Measurements from ENCODE around the gene ABCD3. TPM values are rescaled to one million over a fixed set of nuclear protein-coding genes. Genes with fewer than 3 reads are reported as not detected.
"Not testable (repeated sequence)": the region's sequence is repeated elsewhere in the genome, so short reads cannot be mapped to it uniquely, and the experiment has no call there.

The ABCD3 gene
- total RNA-seq, 2 experiments from 2014 or later, result 46.1 to 67.1 TPM

DNA sequence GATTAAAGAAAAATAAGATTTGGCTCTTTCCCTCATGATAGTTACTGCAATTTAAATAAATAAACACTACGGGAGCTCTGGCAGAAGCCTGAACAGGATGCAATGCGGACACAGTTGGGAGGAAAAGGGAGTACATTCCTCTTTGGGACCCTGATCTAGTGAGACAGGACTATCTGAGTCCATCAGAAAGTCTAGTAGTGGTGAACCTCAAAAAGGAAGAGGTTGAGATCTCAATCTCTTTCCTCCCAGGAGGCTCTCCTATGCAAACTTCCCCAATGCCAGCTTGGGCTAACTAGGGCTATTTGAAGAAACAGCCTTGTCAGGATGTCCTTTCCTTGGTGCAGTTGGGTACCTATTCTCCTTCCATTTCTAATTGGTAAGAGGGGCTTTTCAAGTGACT, 4.9 kb upstream of the ABCD3 start:
- Mint-ChIP-seq H3K4me1 (peaks cover 11% of the 10 kb centered on the region), H3K4me3 (no peak overlapping the region), H3K27ac (no peak overlapping the region), H3K36me3 (ENCODE audit: low read depth) (no peaks in the 10 kb centered on the region), H3K27me3 (peaks cover 6% of the 10 kb centered on the region), H3K9me3 (ENCODE audit: low read depth) (no peaks in the 10 kb centered on the region)
- intact Hi-C loops (cut with DNase I, micrococcal nuclease), result loop anchor here in 1 of 2 experiments (10.0 kb wide), 2 partner anchors 1069 to 1239 kb away; partner anchors contain the start of gene DR1
- DNase-seq (no peak), ATAC-seq (no peak)
- ChIA-PET CTCF (interaction anchor here (0.8 kb wide), 1 partner anchor 378 kb away, joined by 3 read pairs; no protein-coding TSS in a partner anchor), POLR2A (no interaction called here)

DNA sequence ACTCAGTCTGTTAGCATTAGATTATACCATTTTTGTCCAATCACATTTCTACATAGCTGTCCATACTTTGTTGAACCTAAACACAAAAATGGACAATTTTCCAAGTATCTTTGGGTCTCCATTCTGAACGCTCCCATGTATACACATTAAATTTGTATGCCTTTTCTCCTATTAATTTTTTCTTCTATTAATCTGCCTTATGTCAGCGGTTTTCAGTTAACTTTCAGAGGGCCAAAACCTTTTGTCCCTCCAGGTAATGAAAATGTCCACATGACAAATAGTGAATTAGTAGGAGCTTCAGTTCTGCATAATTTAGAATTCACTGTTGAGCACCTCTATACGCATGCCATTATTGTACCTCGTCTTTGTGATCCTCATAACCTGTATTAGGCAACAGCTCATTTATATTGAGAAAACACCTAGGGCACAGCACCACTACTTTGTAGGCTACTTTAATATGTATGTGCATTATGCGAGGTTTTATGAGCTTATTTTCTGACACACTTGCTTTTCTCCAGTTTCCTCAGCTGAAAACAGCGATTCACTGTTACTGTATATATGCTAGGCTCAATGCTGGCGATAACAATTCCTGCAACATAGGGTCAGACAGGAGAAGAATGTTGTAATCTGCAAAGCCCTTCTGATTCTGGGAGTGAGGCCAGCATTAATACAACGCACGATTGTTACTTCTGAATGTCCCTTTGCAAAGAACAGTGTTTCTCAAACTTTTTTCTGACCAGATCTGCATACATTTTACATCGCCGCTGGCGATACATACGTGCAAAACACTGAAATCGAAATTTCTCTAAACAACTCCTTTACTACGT, 1.1 kb upstream of the ABCD3 start:
- no peak overlapping the region for H3K4me3 Mint-ChIP-seq
- no peaks in the 10 kb centered on the region for H3K9me3 Mint-ChIP-seq (ENCODE audit: low read depth)
- no peak for DNase-seq
- H3K27me3 Mint-ChIP-seq, result peaks cover 6% of the 10 kb centered on the region
- ChIA-PET POLR2A (interaction anchor here (0.6 to 1.4 kb wide), 4 partner anchors 9 to 33 kb away, joined by 3 to 7 read pairs (median 4); no protein-coding TSS in a partner anchor), CTCF (interaction anchor here (0.7 to 2.6 kb wide), 3 partner anchors 12 to 402 kb away, joined by 3 to 13 read pairs (median 3); no protein-coding TSS in a partner anchor)
- peaks cover 20% of the 10 kb centered on the region for H3K4me1 Mint-ChIP-seq
- H3K36me3 Mint-ChIP-seq (ENCODE audit: low read depth), result peaks cover 5% of the 10 kb centered on the region
- intact Hi-C loops (cut with DNase I, micrococcal nuclease), result loop anchor here (5.0 to 10.0 kb wide), 5 partner anchors 380 to 1585 kb away; partner anchors contain the start of genes DR1 (in 1 of the 2), RPL5 (in 1 of the 2) and RWDD3 (in 1 of the 2)
- no peak overlapping the region for H3K27ac Mint-ChIP-seq
- no peak for ATAC-seq

DNA sequence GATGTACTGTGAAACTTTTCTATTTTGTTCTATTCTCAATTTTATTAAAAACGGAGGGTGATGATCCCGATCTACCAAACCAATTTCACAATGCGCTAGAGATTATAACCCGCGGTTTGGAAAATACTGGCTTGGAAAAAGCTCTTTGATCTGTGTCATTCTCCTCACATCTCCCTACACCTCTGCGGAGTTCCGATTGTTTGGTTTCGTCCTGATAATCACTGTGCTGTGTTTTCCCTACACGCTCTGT, 536 bp upstream of the ABCD3 start:
- H3K4me3 Mint-ChIP-seq, result no peak overlapping the region
- intact Hi-C loops (cut with DNase I, micrococcal nuclease), result loop anchor here (5.0 to 10.0 kb wide), 5 partner anchors 380 to 1585 kb away; partner anchors contain the start of genes DR1 (in 1 of the 2), RPL5 (in 1 of the 2) and RWDD3 (in 1 of the 2)
- no peaks in the 10 kb centered on the region for H3K9me3 Mint-ChIP-seq (ENCODE audit: low read depth)
- DNase-seq (no peak), ATAC-seq (no peak)
- ChIA-PET POLR2A (interaction anchor here (0.6 to 1.4 kb wide), 4 partner anchors 9 to 33 kb away, joined by 3 to 7 read pairs (median 4); no protein-coding TSS in a partner anchor), CTCF (interaction anchor here (1.3 to 2.6 kb wide), 2 partner anchors 11 to 33 kb away, joined by 3 to 13 read pairs; no protein-coding TSS in a partner anchor)
- H3K4me1 Mint-ChIP-seq, result peaks cover 24% of the 10 kb centered on the region
- H3K27me3 Mint-ChIP-seq, result peaks cover 6% of the 10 kb centered on the region
- H3K27ac Mint-ChIP-seq, result no peak overlapping the region
- peaks cover 5% of the 10 kb centered on the region for H3K36me3 Mint-ChIP-seq (ENCODE audit: low read depth)

DNA sequence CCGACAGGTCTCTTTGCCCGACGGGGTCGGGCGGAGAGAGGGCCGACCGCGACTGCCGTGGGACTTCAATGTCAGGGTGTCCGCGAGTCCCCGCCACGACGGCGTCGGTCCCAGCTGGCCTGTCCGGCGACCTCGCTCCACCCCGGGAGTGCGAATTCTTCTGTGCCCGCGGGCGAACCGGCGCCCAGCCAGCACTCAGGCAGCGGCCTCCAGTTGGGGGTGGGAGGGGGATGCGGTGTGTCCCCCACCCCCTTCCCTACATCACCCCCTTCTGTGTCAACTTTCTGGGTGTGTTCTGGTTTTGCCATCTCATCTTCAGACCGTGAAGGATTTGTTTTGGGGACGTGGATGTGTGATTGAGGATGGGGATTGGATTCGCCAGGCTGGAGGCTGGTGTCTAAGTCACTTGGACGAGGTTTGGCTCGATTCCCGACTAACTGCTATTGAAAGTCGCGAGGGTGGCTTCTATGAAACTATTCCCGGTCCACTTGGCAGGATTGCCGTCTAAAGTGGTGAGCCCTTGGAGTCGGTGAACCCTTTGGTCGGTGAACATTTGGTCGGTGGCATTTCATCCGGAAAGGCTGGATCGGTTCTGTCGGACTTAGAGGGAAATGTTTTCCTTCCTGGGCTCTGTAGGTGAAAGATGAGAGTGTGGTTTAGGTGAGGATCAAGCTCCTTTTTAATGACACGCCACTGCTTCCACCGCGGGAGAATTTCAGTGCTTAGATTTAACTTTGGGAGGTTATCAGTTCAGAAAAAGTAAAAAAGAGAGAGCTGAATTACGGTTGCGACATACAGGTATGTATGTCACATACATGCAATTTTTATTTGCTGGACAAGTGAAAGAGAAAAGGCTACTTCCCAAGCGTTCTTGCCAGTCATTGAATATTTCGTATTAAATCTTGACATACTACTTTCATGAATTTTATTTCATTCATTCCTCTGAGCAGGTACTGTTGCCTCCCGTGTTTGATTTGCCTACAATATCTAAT, 771 bp downstream of the ABCD3 start:
- Mint-ChIP-seq H3K9me3 (ENCODE audit: low read depth) (no peaks in the 10 kb centered on the region), H3K36me3 (ENCODE audit: low read depth) (peaks cover 5% of the 10 kb centered on the region), H3K27ac (peak overlapping the region; percentile 87), H3K27me3 (peaks cover 5% of the 10 kb centered on the region), H3K4me1 (peaks cover 37% of the 10 kb centered on the region), H3K4me3 (no peak overlapping the region)
- intact Hi-C loops (cut with DNase I, micrococcal nuclease), result loop anchor here (1.0 to 10.0 kb wide), 14 partner anchors 35 to 1587 kb away; partner anchors contain the start of genes ALG14 (in 1 of the 2), ARHGAP29 (in 1 of the 2), DNTTIP2 (in 1 of the 2) and DR1 (in 1 of the 2)
- no peak for DNase-seq
- POLR2A ChIA-PET, result interaction anchor here (1.0 to 1.4 kb wide), 2 partner anchors 33 to 35 kb away, joined by 4 to 5 read pairs; no protein-coding TSS in a partner anchor
- ATAC-seq, result peak; percentile 2
- CTCF ChIA-PET, result interaction anchor here (2.6 kb wide), 1 partner anchor 34 kb away, joined by 13 read pairs; no protein-coding TSS in a partner anchor

DNA sequence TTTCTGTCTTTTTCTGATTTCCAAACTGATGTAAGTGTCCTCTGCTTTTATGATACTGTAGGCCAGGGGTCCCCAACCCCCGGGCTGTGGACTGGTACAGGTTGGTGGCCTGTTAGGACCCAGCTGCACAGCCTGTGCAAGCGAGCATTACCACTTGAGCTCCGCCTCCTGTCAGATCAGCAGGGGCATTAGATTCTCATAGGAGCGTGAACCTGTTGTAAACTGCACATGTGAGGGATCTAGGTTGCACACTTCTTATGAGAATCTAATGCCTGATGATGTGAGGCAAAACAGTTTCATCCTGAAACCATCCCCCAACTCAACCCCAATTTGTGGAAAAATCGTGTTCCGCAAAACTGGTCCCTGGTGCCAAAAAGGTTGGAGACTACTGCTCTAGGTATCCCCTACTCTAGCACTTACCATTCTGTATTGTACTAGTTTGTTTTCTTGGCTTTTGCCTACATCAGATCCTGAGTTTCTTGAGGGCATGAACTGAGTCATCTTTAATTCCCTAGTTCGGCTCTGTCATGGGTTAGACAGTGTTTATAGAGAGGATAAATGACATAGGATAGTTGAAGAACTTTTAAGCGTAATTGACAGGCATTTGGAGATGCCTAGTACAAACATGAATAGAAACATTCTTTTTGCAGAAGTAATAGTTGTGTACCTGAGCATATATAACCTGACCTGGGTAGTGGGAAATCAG, 4.1 kb downstream of the ABCD3 start:
- DNase-seq, result no peak
- Mint-ChIP-seq H3K9me3 (ENCODE audit: low read depth) (no peaks in the 10 kb centered on the region), H3K36me3 (ENCODE audit: low read depth) (peaks cover 8% of the 10 kb centered on the region), H3K27me3 (no peaks in the 10 kb centered on the region), H3K27ac (peak overlapping the region; percentile 12), H3K4me1 (peaks cover 59% of the 10 kb centered on the region), H3K4me3 (peak overlapping the region; percentile 48)
- ChIA-PET POLR2A (interaction anchor here (0.7 kb wide), 1 partner anchor 17 kb away, joined by 3 read pairs; no protein-coding TSS in a partner anchor), CTCF (interaction anchor here (0.6 to 1.1 kb wide), 2 partner anchors 381 to 391 kb away, joined by 3 to 4 read pairs; no protein-coding TSS in a partner anchor)
- intact Hi-C loops (cut with DNase I, micrococcal nuclease), result no loop called here
- no peak for ATAC-seq

DNA sequence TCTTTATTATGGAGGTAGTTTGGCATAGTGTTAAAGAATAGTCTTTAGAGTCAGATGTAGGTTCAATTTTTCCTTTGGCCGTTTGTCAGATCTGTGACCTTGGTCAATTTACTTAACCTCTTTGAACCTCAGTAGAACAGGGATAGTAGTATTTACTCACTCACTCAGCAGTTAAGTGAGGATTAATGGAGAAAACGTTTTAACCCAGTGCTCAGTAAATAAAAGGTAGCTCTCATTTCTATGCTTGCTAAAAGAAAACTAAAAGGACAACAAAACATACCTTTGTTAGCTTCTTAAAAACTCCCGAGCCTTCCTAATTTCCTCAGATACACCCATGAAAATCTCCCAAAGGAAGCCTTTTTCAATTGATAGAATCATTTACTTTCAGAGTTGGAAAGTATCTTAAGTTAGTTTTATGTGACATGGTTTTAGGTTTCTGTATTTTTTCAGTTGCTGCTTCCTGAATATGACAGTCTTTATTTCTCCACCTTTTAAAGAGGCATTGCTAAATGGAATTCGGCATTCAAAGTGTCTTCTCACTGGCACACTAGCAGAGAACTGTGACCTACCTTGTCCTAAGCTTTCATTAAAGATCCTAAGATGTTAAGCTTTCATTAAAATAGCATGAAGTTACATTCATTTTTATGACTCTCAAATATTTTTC, 7.8 kb downstream of the ABCD3 start:
- POLR2A ChIA-PET, result interaction anchor here (1.1 kb wide), 1 partner anchor 8 kb away, joined by 3 read pairs; no protein-coding TSS in a partner anchor
- H3K36me3 Mint-ChIP-seq (ENCODE audit: low read depth), result peaks cover 13% of the 10 kb centered on the region
- intact Hi-C loops (cut with DNase I, micrococcal nuclease), result no loop called here
- CTCF ChIA-PET, result interaction anchor here (0.7 to 1.4 kb wide), 2 partner anchors 10 to 26 kb away, joined by 3 read pairs; no protein-coding TSS in a partner anchor
- no peaks in the 10 kb centered on the region for H3K27me3 Mint-ChIP-seq
- peak overlapping the region; percentile 7 for H3K27ac Mint-ChIP-seq
- no peaks in the 10 kb centered on the region for H3K9me3 Mint-ChIP-seq (ENCODE audit: low read depth)
- ATAC-seq, result no peak
- H3K4me1 Mint-ChIP-seq, result peaks cover 66% of the 10 kb centered on the region
- no peak for DNase-seq
- H3K4me3 Mint-ChIP-seq, result peak overlapping the region; percentile 10

DNA sequence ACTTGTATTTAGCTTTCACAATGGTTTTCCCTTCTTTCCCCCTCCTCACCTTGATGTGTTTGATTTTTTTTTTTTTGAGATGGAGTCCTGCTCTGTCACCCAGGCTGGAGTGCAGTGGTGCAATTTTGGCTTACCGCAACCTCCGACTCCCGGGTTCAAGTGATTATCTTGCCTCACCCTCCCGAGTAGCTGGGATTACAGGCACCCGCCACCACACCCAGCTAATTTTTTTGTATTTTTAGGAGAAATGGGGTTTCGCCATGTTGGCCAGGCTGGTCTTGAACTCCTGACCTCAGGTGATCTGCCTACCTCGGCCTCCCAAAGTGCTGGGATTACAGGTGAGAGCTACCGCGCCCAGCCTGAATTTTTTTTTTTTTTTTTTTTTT, 8.3 kb downstream of the ABCD3 start:
- H3K9me3 Mint-ChIP-seq (ENCODE audit: low read depth); ATAC-seq; H3K27me3 Mint-ChIP-seq; H3K4me3 Mint-ChIP-seq; DNase-seq; intact Hi-C loops (cut with DNase I, micrococcal nuclease); H3K27ac Mint-ChIP-seq: not testable (repeated sequence)
- CTCF ChIA-PET, result interaction anchor here (0.7 kb wide), 1 partner anchor 9 kb away, joined by 3 read pairs; no protein-coding TSS in a partner anchor
- Mint-ChIP-seq H3K4me1 (peaks cover 66% of the 10 kb centered on the region), H3K36me3 (ENCODE audit: low read depth) (peaks cover 13% of the 10 kb centered on the region)
- POLR2A ChIA-PET, result interaction anchor here (1.1 kb wide), 1 partner anchor 9 kb away, joined by 3 read pairs; no protein-coding TSS in a partner anchor

DNA sequence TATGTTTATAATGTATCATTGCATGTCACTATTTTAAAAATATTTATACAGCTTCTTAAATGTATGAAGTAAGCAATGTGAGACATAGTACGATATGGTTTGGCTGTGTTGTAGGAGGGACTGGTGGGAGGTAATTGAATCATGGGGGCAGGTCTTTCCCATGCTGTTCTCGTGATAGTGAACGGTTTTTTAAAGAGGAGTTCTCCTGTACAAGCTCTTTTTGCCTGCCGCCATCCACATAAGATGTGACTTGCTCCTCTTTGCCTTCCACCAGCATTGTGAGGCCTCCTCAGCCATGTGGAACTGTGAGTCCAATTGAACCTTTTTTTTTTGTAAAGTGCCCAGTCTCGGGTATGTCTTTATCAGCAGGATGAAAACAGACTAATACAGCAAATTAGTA, 10.3 kb downstream of the ABCD3 start:
- ATAC-seq, result no peak
- H3K27me3 Mint-ChIP-seq, result no peaks in the 10 kb centered on the region
- peaks cover 49% of the 10 kb centered on the region for H3K4me1 Mint-ChIP-seq
- intact Hi-C loops (cut with DNase I, micrococcal nuclease), result no loop called here
- ChIA-PET CTCF (interaction anchor here (1.7 kb wide), 1 partner anchor 11 kb away, joined by 3 read pairs; no protein-coding TSS in a partner anchor), POLR2A (no interaction called here)
- no peaks in the 10 kb centered on the region for H3K9me3 Mint-ChIP-seq (ENCODE audit: low read depth)
- H3K36me3 Mint-ChIP-seq (ENCODE audit: low read depth), result peaks cover 17% of the 10 kb centered on the region
- DNase-seq, result no peak
- H3K4me3 Mint-ChIP-seq, result no peak overlapping the region
- H3K27ac Mint-ChIP-seq, result peak overlapping the region; percentile 7

DNA sequence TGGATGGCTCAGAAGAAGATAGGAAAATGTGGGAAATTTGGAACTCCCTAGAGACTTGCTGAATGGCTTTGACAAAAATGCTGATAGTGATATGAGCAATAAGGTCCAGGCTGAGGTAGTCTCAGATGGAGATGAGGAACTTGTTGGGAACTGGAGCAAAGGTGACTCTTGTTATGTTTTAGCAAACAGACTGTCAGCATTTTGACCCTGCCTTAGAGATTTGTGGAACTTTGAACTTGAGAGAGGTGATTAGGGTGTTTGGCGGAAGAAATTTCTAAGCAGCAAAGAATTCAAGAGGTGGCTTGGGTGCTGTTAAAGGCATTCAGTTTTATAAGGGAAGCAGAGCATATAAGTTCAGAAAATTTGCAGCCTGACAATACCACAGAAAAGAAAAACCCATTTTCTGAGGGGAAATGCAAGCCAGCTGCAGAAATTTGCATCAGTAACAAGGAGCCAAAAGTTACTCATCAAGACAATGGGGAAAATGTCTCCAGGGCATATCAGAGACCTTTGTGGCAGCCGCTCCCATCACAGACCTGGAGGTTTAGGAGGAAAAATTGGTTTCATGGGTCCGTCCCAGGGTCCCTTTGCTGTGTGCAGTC, 10.8 kb downstream of the ABCD3 start:
- CTCF ChIA-PET, result interaction anchor here (1.1 to 1.7 kb wide), 2 partner anchors 12 to 367 kb away, joined by 3 read pairs; no protein-coding TSS in a partner anchor
- Mint-ChIP-seq H3K36me3 (ENCODE audit: low read depth) (peaks cover 20% of the 10 kb centered on the region), H3K27ac (peak overlapping the region; percentile 7), H3K4me1 (peaks cover 46% of the 10 kb centered on the region)
- intact Hi-C loops (cut with DNase I, micrococcal nuclease); H3K4me3 Mint-ChIP-seq; H3K9me3 Mint-ChIP-seq (ENCODE audit: low read depth); H3K27me3 Mint-ChIP-seq; ATAC-seq; POLR2A ChIA-PET; DNase-seq: not testable (repeated sequence)
